ENCODE results near the gene ABHD13. TPM values are rescaled to one million over a fixed set of nuclear protein-coding genes. Genes with fewer than 3 reads are reported as not detected.
"Not testable (repeated sequence)": the region's sequence is repeated elsewhere in the genome, so short reads cannot be mapped to it uniquely, and the experiment has no call there.

ABHD13 gene
- total and polyA plus RNA-seq, 8 donors, result 1.4 to 25.3 (median 5.5) TPM

GRCh38 chr13:108215436-108215835, 2.8 kb upstream of the ABHD13 start, which contains the start of gene LIG4:
TSS of gene LIG4 (minus strand) at chr13:108215536. CDS start at chr13:108211268, 4,268 bp downstream.
- Histone ChIP-seq H3K9me3 (no peaks in the 10 kb centered on the region), H3K4me1 (peaks cover 34 to 52% (median 42%) of the 10 kb centered on the region in 4 donors), H3K27me3 (no peaks in the 10 kb centered on the region), H3K36me3 (peaks cover 6 to 14% (median 8%) of the 10 kb centered on the region in 4 donors), H3K27ac (peak within 1 kb of the TSS; percentile 53 to 84 (median 77)), H3K4me3 (peak within 1 kb of the TSS; percentile 41 to 53 (median 48))
- peak in 2 of 3 donors; percentile 77 to 85 for TF ChIP-seq POLR2AphosphoS5 (IDR thresholded peaks at IDR 0.05)
- TF ChIP-seq EP300 (IDR thresholded peaks at IDR 0.05), result no peak
- peak; percentile 92 to 98 for DNase-seq
- WGBS, 5 donors, result 0 to 1% (median 0%) methylated on average over 4 to 26 of the region's 26 CpGs
- intact Hi-C loops (cut with DNase I; ENCODE audit: low total_unique reads), result no loop called here

- H3K27me3 ChIP-seq; DNase-seq; intact Hi-C loops (cut with DNase I; ENCODE audit: low total_unique reads); H3K36me3 ChIP-seq; H3K9me3 ChIP-seq: not testable (repeated sequence)
- peak overlapping the region; percentile 88 to 93 (median 92) for H3K27ac ChIP-seq
- WGBS, 5 donors, result 61 to 71% (median 65%) methylated on average over 27 of the region's 27 CpGs
- H3K4me3 ChIP-seq, result peak overlapping the region; percentile 80 to 96 (median 92)
- peaks cover 34 to 71% (median 49%) of the 10 kb centered on the region in 4 donors for H3K4me1 ChIP-seq
Measured at GRCh38 chr13:108217307-108218043, 717 bp upstream of the ABHD13 start.

GRCh38 chr13:108220041-108220440, 1.8 kb downstream of the ABHD13 start:
- H3K27ac ChIP-seq, result peak overlapping the region in 3 of 5 donors; percentile 88 to 93 (median 93)
- H3K4me1 ChIP-seq, result peaks cover 27 to 84% (median 51%) of the 10 kb centered on the region in 4 donors
- H3K9me3 ChIP-seq, result no peaks in the 10 kb centered on the region
- H3K36me3 ChIP-seq, result no peaks in the 10 kb centered on the region
- 7 to 37% (median 29%) methylated on average over 1 of the region's 1 CpG for WGBS, 5 donors
- TF ChIP-seq POLR2A (IDR thresholded peaks at IDR 0.05) (no peak), POLR2AphosphoS5 (IDR thresholded peaks at IDR 0.05) (no peak), CTCF (IDR thresholded peaks at IDR 0.05) (no peak)
- peak; percentile 47 to 66 for DNase-seq
- intact Hi-C loops (cut with DNase I; ENCODE audit: low total_unique reads), result no loop called here
- peak overlapping the region in 3 of 4 donors; percentile 80 to 96 (median 89) for H3K4me3 ChIP-seq
- no peaks in the 10 kb centered on the region for H3K27me3 ChIP-seq

GRCh38 chr13:108223687-108224503, 5.7 kb downstream of the ABHD13 start:
- intact Hi-C loops (cut with DNase I; ENCODE audit: low total_unique reads), result no loop called here
- H3K4me1 ChIP-seq, result peaks cover 18 to 99% (median 53%) of the 10 kb centered on the region in 4 donors
- WGBS, 5 donors, result 66 to 78% (median 75%) methylated on average over 7 of the region's 7 CpGs

More at GRCh38 chr13:108223687-108224503, 5.7 kb downstream of the ABHD13 start:
- no peak overlapping the region for H3K4me3 ChIP-seq
- H3K27ac ChIP-seq, result peak overlapping the region in 2 of 5 donors; percentile 31 to 36
- H3K36me3 ChIP-seq, result no peaks in the 10 kb centered on the region
- no peak for DNase-seq
- H3K9me3 ChIP-seq, result no peaks in the 10 kb centered on the region
- TF ChIP-seq POLR2AphosphoS5 (IDR thresholded peaks at IDR 0.05), result peak in 1 of 3 donors; percentile 18
- TF ChIP-seq CTCF (IDR thresholded peaks at IDR 0.05), result no peak
- H3K27me3 ChIP-seq, result no peaks in the 10 kb centered on the region
